SIG-M5 treated with dmso at 0.1 percent for 504 hours (cell line): ENCODE data around the gene GINS1.

Experiments used
- DNase-seq: peaks from one replicate; lab custom pipeline; 2025; ENCODE audit not compliant: unreplicated experiment; lab: John Stamatoyannopoulos, UW

Gene GINS1

GRCh38 chr20:25407311-25408169 lies at the start of gene GINS1:
GINS1 (plus strand) TSS chr20:25407673; CDS start chr20:25407821, 148 bp downstream.
- peak; percentile 88 for DNase-seq

DNA sequence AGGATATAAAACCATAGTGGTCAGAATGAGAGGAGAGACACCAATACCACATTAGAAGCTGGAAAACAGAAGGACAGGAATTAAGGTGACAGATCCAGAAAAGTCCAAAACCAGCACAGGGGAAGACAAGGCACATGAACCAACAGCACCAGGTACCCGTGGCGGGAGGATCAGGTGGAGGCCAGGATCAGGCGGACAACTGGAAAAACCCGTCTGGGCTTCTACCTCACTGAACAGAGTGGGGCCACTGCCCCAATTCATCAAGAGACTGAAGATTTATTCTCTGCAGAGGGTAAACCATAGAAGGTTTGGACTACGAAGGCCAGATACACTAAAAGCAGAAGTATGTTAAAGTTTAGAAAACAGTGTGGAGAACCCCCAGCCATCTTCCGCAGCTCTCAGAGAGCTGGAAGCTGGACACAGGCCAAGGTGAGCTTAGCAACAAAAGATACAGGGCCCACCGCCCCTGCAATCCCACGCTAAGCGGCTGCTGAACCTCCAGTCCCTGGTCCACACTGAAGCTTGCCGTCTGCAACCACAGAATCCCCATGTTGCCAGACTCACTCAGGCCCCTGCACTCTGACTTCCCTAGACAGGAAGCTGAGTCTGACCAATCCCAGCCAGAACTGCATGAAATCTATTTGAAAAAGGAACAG lies 46.7 kb upstream of the GINS1 start:
- DNase-seq, result peak; percentile 46

DNA sequence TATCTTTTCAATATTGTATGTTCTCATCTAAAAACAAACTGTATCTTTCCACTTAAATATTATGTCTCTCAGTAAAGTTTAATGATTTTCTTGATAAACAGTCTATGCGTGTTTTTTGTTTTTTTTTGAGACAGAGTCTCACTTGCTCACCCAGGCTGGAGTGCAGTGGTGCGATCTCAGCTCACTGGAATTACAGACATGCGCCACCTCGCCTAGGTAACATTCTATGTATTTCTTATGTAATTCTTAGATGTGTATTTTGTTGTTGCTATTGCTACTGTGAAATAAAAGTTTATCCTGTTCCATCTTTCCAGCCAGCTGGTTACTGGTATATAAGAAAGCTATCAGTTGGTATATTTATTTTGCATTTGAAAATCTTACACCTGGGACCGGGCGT lies 46.2 kb upstream of the GINS1 start:
- DNase-seq, result no peak

DNA sequence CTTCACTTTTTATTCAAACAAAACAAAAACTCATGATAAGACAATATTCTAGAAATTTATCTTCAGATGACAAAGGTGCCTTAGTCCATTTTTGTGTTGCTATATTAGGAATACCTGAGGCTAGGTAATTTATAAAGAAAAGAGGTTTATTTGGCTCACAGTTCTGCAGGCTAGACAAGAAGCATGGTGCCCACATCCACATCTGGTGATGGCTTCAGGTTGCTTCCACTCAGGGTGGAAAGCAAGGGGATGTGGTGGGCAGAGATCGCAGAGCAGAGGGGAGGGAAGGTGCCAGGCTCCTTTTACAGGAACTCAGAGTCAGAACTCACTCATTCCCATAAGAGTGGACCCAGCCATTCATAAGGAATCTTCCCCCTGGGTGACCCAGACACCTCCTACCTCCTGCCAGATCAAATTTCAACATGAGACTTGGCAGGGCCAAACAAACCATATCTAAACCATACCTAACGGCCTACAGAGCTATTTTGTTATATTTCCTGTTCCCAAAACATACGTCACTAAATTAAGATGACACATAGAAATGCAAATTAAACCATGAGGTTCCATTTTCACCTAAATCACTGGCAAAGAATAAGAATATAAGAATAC lies 43.2 kb upstream of the GINS1 start:
- no peak for DNase-seq

- no peak for DNase-seq
These were observed 42.4 kb upstream of the GINS1 start for GRCh38 chr20:25364879-25365699.

GRCh38 chr20:25368526-25368925 lies 38.9 kb upstream of the GINS1 start:
- no peak for DNase-seq

DNA sequence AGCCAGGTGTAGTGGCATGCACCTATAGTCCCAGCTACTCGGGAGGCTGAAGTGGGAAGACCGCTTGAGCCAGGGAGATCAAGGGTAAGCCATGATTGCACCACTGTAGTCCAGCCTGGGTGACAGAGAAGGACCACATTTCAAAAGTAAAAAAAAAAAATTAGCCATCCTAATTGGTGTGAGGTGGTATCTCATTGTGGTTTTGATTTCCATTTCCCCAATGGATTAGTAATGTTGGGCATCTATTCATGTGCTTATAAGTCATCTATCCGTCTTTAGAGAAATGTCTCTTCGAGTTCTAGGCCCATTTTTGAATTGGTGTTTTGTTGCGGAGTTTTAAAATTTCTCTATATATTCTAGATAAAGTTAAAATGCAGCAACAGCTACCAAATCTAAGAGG lies 38.5 kb upstream of the GINS1 start:
- no peak for DNase-seq

DNA sequence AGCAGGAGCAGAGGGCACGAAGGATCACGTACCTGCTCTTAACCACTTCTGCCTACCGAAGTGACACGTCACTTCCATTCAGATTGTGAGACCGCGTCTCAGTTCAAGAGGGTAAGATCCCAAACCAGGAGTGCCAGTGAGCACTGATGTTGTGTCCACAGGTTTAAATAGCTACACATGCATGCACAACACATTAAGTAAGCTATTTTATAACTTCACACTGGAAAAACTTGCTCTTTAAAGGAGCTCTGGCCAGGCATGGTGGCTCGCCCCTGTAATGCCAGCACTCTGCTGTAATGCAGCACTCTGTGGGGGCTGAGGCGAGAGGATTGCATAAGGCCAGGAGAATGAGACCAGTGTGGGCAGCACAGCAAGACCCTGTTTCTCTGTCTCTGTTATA lies 37.9 kb upstream of the GINS1 start:
- DNase-seq, result no peak

GRCh38 chr20:25369971-25370370 lies 37.5 kb upstream of the GINS1 start:
- DNase-seq, result no peak

GRCh38 chr20:25372584-25373336 lies 34.7 kb upstream of the GINS1 start:
- DNase-seq, result no peak

- no peak for DNase-seq
These were observed 32.6 kb upstream of the GINS1 start for GRCh38 chr20:25374842-25375241.

- DNase-seq, result no peak
These were observed 31.2 kb upstream of the GINS1 start for GRCh38 chr20:25376236-25376635.

GRCh38 chr20:25376886-25377285 lies 30.6 kb upstream of the GINS1 start:
- DNase-seq, result no peak

DNA sequence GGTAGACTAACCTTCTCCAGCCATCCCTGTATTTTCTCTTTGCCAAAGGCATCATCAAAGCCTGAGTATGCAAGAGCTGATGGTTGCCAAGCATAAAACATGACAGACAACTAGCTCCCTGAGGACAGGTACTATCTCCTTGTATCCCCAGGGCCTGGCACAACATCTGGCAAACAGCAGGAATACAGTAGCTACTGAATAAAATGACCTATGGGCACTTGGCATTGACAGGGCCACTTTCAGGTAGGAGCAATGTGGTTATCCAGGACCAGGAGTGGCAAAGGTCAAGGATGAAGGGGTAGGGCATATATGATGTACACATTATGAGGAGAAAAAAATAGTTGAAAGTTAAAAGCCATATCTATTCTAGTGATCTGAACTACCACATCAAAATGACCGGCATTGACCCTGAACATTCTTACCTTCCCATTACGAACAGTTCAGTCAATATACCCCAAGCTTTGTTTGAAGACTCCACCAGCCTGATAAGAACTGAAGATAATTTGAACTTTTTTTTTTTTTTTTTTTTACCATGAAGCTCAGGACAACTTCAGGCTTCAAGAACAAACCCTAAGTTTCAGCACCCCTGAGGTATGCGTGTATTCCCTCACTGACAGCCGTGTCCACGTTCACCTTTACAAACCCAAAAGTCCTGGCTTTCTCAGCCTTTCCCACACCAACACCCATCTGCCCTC lies 29.1 kb upstream of the GINS1 start:
- no peak for DNase-seq

DNA sequence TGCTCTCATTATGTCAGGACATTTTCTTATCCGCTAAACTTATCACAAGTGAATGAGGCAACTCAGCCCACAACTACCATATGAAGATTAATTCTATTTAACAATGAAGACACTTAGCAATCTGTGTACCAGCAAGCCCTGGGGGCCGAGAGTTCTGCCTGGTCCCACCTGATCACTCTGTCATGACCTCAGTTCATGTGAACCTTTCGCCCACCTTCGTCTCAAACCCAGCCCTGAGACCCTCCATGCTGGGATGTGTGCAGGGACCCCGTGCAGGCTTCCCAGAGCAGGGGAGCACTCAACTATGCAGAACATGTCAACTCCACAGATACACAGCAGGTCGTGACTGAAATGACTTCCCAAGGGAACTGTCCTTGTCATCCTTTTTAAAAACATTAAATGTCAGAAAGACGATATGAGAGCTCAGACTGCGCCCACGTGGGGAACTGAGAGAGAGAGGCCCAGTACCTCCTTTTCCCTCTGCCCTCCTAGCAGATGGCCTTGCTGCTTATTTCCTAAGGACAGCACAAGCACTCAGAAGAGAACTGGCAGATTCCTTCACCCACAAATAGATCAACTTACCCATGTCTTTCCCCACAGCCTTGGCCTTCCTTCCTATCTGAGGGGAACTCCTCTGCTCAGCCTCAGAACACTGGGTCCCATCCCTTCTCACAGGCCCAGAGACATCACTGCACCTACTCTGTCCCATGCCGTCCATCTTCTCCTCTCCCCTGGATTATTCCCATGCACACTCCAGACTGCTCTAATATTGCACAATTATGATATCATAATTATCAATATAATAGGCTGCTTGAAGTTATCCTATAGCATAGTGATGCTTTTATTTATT lies 28.4 kb upstream of the GINS1 start:
- no peak for DNase-seq

GRCh38 chr20:25380945-25381614 lies 26.4 kb upstream of the GINS1 start:
- no peak for DNase-seq

DNA sequence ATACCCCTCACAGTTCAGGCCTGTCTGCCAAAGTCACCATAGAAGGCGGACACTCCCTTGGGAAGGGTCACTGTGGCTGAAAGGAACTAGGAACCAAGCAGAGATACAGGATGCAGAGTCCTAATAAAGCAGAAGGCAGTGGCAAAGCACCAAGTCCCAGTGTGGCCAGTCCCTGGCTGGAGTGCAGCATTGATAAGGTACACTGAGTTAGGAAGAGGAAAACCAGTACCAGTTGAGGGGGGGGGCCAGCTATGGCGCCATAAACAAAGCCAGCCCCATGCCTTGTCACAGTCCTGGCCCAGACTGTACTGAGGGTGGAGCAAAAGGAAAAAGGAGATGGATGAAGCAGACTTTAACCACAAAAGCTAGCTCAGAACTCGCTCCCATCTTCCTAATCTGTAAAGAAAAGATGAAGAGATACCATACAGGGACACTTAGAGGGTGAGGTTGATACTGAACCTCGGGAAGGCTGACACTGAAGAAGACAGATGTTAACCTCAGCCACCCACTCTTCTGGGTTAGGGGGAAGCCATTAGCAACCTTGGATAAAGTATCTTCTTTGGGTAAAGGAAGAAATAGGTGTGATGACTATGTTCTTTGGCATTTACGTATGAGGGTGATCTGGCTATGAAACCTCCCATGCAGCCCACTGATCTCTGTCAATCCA lies 24.6 kb upstream of the GINS1 start:
- no peak for DNase-seq

- peak; percentile 22 for DNase-seq
These were observed 18.0 kb upstream of the GINS1 start for GRCh38 chr20:25389401-25389857.
